Measurements from ENCODE around the gene RAPGEF5.

Gene RAPGEF5

GRCh38 chr7:22356701-22357310 is at the start of gene RAPGEF5:
Gene RAPGEF5, minus strand, starts transcription at chr7:22357154. Its CDS starts 94 bp downstream, at chr7:22357060.
- peak within 1 kb of the TSS; percentile 66; the same call in 1 of the 2 replicates for H3K4me3 ChIP-seq (ENCODE audit: low read length)
- TF ChIP-seq ZNF274 (IDR thresholded peaks at IDR 0.05; ENCODE audit: low read depth, low read length): no peak

DNA sequence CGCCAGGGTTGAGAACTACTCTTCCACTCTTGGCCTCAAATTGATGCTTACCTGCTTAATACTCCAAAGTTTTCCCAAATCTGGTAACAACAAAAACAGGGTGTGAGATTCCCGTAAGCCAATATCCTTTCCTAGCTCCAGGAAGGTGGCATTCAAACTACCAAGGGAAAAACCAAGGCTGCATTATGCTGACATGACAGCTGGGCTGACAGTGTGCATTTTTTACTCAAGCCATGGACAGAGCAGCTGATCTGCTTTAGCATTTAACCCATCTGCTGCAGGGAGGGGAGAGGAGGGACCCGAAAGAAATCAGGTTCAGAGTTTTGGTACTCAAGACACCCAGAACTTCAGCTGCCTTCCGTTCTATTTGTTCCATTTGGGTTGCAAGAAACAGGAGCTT is 49.8 kb upstream of the RAPGEF5 start:
- H3K4me3 ChIP-seq (ENCODE audit: low read length): no peak overlapping the region
- no peak for TF ChIP-seq ZNF274 (IDR thresholded peaks at IDR 0.05; ENCODE audit: low read depth, low read length)

DNA sequence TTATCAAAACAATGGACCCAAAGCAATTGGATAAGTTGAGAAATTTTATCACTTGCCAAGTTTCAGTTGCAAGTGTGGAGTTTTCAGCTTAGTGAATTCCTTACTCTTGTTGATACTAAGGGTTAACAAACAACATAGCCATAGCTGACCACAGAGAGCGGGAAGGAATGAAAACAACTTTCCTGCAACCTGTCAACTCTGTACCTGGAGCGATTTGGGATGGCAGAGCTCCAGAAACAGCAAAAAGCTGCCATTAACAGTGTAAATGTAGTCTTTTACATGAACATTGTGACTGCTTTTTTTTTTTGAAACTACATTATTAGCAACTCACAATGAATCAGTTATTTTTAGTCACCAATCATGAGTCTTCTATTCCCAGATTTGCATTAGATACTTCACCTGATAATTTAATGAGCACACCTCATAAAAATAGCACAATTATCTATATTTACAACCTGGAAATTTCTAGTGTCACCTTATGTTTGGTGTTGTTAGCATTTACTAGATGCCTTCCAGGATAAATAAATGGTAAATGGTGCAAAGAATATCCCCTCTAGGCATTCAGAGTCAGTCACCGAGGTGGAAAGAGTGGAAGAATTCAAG is 47.6 kb upstream of the RAPGEF5 start:
- TF ChIP-seq ZNF274 (IDR thresholded peaks at IDR 0.05; ENCODE audit: low read depth, low read length): no peak
- no peak overlapping the region for H3K4me3 ChIP-seq (ENCODE audit: low read length)

- H3K4me3 ChIP-seq (ENCODE audit: low read length): no peak overlapping the region
- no peak for TF ChIP-seq ZNF274 (IDR thresholded peaks at IDR 0.05; ENCODE audit: low read depth, low read length)
Observed at GRCh38 chr7:22403344-22403743, 46.4 kb upstream of the RAPGEF5 start.

- no peak for TF ChIP-seq ZNF274 (IDR thresholded peaks at IDR 0.05; ENCODE audit: low read depth, low read length)
- H3K4me3 ChIP-seq (ENCODE audit: low read length): no peak overlapping the region
Observed at GRCh38 chr7:22402250-22402649, 45.3 kb upstream of the RAPGEF5 start.

DNA sequence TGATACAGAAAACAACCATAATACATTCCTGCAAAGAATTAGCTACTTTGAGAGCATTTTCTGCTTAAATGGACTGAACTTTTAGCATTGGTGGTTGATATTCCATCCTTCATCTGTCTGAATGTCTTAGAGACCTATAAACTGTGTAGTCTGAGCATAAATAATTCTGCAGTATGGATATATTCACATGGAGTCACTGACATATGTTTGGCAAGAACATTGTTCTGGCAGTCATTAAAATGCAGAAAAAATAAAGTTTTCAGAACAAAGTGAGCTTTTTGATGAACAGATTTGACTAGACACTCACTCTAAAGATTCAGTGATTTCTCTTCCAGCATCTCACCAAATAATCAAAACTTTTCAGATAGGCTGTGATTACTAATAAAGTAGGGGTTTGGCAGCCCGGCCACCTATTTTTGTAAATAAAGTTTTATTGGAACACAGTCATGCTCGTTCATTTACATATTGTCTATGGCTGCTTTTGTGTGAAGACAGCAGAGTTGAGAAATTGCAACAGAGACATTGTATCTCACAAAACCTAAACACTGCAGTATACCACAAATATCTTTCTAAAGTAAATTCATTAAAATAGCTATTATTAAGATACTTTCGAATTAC is 44.1 kb upstream of the RAPGEF5 start:
- no peak for TF ChIP-seq ZNF274 (IDR thresholded peaks at IDR 0.05; ENCODE audit: low read depth, low read length)
- no peak overlapping the region for H3K4me3 ChIP-seq (ENCODE audit: low read length)

DNA sequence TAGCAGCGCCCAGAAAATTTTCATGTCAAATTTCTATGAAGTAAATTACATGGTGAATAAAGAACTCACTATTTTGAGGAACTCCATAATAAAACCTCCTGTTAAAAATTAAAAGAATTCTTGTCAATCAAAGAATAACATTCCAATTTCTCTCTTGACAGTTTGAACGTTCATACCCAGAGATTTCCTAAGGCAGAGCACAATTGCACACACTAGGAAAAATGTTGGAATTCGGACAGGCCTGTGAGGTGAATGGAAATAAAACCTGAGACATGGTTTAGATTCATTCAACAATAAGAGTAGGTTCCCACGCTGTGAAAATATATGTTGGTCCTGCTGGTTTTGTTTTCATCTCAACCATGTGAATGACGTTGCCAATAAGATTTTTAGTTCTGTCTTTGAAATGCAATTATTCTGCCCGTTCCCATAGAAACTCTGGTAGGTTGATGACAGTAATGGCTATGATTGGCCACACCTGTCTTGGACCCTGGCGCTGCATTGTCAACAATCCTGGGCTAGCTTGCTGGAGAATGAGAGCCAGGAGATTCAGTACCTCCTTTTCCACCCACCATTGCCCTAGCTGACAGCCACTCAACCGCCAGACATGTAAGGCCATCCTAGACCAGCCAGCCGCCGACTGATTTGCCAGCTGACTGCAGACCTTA is 43.3 kb upstream of the RAPGEF5 start:
- no peak overlapping the region for H3K4me3 ChIP-seq (ENCODE audit: low read length)
- TF ChIP-seq ZNF274 (IDR thresholded peaks at IDR 0.05; ENCODE audit: low read depth, low read length): no peak

GRCh38 chr7:22399546-22399945 is 42.6 kb upstream of the RAPGEF5 start:
- TF ChIP-seq ZNF274 (IDR thresholded peaks at IDR 0.05; ENCODE audit: low read depth, low read length): no peak
- H3K4me3 ChIP-seq (ENCODE audit: low read length): no peak overlapping the region

GRCh38 chr7:22399091-22399490 is 42.1 kb upstream of the RAPGEF5 start:
- no peak for TF ChIP-seq ZNF274 (IDR thresholded peaks at IDR 0.05; ENCODE audit: low read depth, low read length)
- H3K4me3 ChIP-seq (ENCODE audit: low read length): no peak overlapping the region

GRCh38 chr7:22397981-22398380 is 41.0 kb upstream of the RAPGEF5 start:
- H3K4me3 ChIP-seq (ENCODE audit: low read length): no peak overlapping the region
- no peak for TF ChIP-seq ZNF274 (IDR thresholded peaks at IDR 0.05; ENCODE audit: low read depth, low read length)

DNA sequence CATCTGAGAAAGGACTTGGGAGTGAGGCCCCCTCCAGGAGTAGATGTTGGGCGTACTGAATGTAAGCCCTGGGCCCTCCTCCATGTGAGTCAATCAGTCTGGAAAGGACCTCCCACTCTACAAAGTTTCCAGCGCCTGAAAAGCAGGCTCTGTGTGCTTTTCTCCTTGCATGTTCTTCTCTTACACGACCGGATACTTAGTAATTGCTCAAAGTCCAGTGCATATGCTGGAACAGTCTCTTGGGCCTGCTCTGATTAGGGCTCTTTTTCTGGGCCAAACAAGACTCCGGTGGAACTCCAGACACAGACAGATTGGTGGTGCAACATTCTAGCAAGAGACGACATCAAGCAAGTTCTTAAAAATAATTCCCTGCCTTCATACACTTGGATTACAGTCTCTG is 38.3 kb upstream of the RAPGEF5 start:
- no peak overlapping the region for H3K4me3 ChIP-seq (ENCODE audit: low read length)
- no peak for TF ChIP-seq ZNF274 (IDR thresholded peaks at IDR 0.05; ENCODE audit: low read depth, low read length)

DNA sequence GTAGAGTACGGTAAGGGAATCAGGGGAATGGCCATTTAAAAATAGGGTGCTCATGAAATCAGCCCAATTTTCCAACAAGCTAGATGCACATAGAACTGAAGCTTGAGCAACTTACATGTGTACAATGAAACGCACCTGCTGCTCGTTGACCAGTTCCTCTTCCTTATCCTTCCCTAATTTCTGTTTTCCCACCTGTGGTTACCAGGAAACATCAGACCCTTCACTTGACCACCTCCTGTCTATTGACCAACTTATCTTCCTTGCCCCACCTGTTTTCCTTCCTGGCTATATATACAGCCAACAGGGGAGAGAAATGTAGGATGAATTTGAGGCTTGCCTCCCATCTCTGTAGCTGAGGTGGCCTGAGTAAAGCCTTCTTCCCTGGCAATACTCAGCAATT is 37.8 kb upstream of the RAPGEF5 start:
- TF ChIP-seq ZNF274 (IDR thresholded peaks at IDR 0.05; ENCODE audit: low read depth, low read length): no peak
- no peak overlapping the region for H3K4me3 ChIP-seq (ENCODE audit: low read length)

DNA sequence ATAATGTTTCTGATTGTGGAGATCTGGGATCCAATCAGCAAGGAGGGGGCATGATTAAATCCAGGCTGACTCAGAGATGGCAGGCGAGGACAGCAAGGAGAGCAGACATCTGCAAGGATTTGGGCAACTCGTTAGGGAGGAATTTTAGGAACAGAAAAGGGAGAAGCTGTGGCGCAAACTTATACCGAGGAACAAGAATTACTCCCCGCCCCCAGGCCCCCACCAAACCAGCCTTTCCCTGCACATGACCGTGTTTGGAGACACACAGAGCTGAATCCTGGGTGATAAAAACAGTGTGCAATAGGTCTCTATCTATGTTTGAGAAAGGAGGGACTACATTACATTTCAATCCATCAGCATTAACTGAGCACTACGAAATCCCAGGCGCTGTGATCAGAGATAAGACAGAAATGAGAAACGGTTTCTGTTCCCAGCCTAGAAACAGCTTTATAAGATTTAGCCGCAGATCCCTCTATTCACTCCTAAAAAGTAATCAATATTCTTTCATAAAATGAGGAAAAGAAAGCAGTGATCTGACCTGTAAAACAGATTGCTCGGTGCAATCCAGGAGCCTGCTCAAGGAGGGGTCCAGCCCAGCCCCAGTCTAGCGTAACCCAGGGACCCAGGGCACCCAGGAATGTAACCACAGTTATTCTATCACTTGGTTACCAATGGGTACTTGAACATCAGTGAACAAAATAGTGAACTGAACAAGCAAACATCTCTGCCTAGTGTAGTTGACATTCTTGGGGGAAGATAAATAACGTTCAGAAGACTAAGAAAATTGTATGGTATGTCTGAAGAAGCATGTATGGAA is 37.2 kb upstream of the RAPGEF5 start:
- no peak for TF ChIP-seq ZNF274 (IDR thresholded peaks at IDR 0.05; ENCODE audit: low read depth, low read length)
- H3K4me3 ChIP-seq (ENCODE audit: low read length): no peak overlapping the region

GRCh38 chr7:22390516-22390915 is 33.6 kb upstream of the RAPGEF5 start:
- no peak for TF ChIP-seq ZNF274 (IDR thresholded peaks at IDR 0.05; ENCODE audit: low read depth, low read length)

More at GRCh38 chr7:22390516-22390915, 33.6 kb upstream of the RAPGEF5 start:
- H3K4me3 ChIP-seq (ENCODE audit: low read length): no peak overlapping the region

All from GM08714 (cell line).